ENCODE results near the gene MLC1.

The MLC1 gene

GRCh38 chr22:50058906-50059880 lies 26.0 kb downstream of the MLC1 start:
- no peak for DNase-seq (ENCODE audit: low read depth in 4 of 4, low spot score in 1 of 4)

DNA sequence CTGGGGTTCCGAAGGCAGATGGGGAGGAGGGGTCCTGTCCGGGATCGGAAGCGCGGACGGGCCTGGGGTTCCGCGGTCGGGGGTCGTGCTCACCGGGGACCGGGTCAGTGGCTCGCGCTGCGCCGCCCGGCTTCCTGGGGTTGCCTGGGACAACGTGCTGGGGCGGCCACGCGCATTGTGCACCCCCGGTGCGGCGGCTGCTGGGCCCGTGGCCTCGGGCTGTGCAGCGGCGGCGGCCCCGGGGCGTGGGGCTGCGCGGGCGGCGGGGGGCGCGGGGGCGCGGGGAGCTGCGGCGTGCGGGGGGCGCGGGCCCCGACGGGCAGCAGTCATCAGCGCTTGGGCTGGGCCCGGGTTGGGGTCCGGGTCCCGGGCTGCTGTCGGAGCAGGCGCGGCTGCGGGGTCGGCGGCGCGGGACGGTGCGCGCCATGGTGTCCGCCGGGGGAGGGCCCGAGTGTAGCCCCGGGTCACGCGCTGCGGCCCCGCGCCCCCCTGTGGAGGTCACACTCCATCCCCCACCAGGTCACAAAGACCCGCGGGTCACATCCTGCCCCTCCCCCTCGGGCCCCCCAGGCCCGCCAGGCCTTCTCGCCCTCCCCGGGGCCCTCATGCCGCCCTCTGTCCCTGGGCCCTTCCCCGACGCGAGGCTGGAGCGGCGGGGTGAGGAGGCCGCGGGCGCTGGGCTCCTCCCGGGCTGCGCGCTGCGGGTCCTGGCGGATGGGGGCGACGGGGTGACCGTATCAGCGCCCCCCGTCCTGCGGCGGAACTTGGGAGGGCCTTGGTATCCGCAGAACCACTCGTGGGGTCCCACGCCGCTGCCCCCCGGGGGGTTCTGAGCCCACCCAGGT lies 26.9 kb downstream of the MLC1 start, which contains the start of gene TTLL8:
Gene TTLL8 (minus strand): TSS at position 238 of the 845 bp plus-strand sequence.
- DNase-seq (ENCODE audit: low read depth in 4 of 4, low spot score in 1 of 4): no peak

- no peak for DNase-seq (ENCODE audit: low read depth in 4 of 4, low spot score in 1 of 4)
These were observed 27.8 kb downstream of the MLC1 start for GRCh38 chr22:50057278-50058060.

GRCh38 chr22:50056214-50056972 lies 28.8 kb downstream of the MLC1 start:
- DNase-seq (ENCODE audit: low read depth in 4 of 4, low spot score in 1 of 4): no peak

- DNase-seq (ENCODE audit: low read depth in 4 of 4, low spot score in 1 of 4): no peak
These were observed 31.4 kb downstream of the MLC1 start for GRCh38 chr22:50053861-50054260.

DNA sequence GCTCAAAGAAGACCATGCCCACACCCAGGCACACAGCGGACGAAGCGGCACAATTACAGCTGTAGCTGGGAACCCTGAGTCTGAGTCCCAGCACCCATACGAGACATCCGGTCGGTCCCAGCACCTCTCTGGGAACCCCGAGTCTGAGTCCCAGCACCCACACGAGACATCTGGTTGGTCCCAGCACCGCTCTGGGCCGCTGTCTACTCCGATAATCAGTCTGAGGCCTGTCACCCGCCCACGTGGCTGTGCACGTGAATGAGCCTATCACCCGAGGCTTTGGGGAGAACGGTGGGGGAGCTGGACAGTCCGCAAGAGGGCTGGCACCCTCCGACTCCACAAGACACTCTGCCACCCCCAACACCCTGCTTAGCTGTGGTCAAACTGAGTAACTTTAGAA lies 33.3 kb downstream of the MLC1 start:
- no peak for DNase-seq (ENCODE audit: low read depth in 4 of 4, low spot score in 1 of 4)

DNA sequence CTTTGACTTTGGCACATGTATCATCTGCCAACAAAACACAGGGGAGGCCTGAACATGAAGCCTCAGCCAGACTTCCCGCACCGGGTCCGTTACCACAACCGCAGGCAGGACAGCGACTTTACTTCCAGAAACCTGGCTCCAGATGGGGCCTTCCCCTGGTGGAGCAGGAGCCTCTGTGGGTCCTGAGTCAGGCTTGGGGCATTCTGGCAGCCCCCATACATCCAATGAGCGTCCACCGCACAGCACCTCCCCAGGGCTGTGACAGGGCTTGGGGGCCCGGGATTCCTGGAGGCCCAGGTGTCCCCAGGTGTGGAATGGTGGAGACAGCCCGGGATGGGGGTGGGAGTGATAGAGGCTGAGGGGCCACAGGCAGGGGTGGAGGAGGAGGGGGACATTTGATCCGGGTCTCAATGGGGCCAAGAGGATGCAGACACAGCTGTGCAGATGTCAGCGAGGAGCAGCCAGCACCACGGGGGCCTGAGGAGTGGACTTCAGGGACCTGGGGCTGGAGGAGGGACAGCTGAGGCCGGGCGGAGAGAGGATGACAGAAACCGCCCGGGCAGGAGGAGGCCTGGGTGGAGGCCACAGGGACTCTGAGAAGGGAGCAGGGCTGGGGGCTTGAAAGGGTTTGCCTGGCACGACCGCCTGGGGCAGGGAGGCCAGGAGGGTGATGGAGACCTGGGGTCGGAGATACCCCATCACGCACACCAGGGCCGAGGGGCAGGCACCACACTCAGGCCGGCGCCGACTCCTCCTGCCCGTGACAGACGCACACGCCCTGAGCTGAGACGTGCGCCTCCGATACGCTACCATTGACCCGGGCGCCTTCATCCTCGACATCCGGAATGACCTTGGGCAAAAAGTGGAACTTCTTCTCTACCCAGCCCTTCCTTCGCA lies 35.7 kb downstream of the MLC1 start:
- DNase-seq (ENCODE audit: low read depth in 4 of 4, low spot score in 1 of 4): no peak

GRCh38 chr22:50048836-50049235 lies 36.4 kb downstream of the MLC1 start:
- DNase-seq (ENCODE audit: low read depth in 4 of 4, low spot score in 1 of 4): no peak

DNA sequence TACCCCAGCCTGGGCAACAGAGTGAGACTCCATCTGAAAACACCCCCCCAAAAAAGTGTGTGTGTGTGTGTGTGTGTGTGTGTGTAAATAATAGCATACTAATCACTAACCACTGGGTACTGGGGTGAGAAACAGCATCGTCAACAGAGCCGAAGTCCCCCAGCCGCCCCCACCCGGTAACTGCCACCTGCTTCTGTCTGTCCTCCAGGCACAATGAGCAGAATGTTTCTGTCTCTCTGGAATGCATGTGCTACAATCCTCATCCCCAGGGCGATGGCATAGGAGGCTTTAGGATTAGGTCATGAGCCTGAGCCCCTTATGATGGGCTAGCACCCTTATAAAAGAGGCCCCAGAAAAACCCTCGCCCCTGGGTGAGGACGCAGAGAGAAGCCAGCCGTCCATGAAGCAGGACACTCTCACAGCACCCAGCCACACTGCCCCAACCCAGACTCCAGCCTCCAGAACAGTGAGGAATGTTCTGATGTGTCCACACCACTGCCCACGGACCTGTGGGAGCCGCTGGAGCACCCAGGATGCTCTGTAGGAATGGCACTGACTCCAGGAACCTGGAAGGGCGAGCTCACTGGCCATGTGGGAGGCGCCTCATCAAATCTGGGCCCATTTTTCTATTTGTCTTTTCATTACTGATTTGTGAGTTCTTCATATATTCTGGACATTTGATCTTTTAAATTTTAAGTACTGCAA lies 37.0 kb downstream of the MLC1 start:
- no peak for DNase-seq (ENCODE audit: low read depth in 4 of 4, low spot score in 1 of 4)

GRCh38 chr22:50047346-50047745 lies 37.9 kb downstream of the MLC1 start:
- DNase-seq (ENCODE audit: low read depth in 4 of 4, low spot score in 1 of 4): no peak

- DNase-seq (ENCODE audit: low read depth in 4 of 4, low spot score in 1 of 4): no peak
These were observed 38.6 kb downstream of the MLC1 start for GRCh38 chr22:50046481-50047245.

GRCh38 chr22:50046019-50046415 lies 39.2 kb downstream of the MLC1 start:
- DNase-seq (ENCODE audit: low read depth in 4 of 4, low spot score in 1 of 4): no peak

DNA sequence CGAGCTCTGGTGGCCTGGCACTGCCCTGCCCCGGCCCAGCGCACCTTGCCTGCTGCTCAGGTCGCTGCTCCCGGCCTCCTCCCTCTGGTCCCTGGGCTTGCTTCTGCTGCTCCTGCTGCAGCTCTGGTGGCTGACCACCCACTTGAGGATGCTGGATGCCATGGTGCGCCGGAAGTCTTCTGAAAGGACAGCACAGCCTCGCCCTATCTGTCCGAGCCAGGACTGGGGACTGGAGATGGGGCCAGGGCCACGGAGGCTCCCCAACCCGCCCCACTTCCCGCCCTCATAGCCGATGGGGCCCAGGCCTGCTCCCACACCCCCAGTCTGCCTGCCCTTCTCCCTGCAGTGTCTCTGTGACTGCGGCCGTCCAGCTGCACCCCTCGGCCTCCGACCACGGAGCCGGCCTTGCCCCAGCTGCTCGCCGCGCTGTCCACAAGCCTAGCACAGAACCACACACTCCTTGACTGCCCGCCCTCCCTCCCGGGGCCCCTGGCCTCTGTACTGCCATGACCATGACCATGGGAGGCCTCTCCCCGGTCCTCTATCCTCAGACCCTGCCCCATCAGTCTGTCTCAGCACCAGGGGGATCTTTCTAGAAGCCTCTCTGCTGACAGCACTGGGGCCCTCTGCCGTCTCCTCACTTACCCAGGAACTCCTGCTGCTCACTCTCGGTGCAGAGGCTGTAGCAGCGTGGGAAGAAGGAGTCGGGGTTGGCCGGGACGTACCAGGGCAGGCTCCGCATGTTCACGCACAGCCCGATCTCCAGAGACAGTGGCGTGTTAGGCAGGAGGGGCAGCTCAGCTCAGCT lies 39.8 kb downstream of the MLC1 start:
- no peak for DNase-seq (ENCODE audit: low read depth in 4 of 4, low spot score in 1 of 4)

DNA sequence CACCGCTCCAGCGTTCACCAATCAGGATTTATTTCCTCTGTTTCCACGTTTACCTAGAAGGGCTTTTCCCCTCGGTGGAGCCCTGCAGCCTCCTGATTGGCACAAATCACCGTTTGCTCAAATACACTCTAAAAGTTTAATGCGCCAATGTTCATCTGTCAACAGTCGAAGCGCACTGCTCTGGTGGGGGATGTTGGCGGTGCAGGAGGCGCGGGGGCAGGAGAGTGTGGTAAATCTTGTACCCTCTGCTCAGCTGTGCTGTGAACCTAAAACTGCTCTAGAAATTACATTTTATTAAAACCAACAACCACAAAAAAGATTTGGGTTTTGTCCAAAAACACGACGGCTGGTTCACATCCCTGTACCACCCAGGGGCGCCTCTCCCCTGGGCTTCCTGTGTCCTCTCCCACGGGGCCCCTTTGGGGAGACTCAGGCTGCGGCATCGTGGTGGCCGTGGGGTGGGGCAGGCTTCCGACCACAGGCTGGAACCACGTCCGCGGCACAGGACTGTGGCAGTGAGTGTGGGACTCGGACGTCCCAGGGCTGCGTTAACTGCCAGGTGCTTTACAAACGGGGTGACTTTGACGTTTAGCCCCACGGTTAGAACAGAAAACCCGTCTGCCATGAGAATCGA lies 40.6 kb downstream of the MLC1 start:
- DNase-seq (ENCODE audit: low read depth in 4 of 4, low spot score in 1 of 4): no peak

DNA sequence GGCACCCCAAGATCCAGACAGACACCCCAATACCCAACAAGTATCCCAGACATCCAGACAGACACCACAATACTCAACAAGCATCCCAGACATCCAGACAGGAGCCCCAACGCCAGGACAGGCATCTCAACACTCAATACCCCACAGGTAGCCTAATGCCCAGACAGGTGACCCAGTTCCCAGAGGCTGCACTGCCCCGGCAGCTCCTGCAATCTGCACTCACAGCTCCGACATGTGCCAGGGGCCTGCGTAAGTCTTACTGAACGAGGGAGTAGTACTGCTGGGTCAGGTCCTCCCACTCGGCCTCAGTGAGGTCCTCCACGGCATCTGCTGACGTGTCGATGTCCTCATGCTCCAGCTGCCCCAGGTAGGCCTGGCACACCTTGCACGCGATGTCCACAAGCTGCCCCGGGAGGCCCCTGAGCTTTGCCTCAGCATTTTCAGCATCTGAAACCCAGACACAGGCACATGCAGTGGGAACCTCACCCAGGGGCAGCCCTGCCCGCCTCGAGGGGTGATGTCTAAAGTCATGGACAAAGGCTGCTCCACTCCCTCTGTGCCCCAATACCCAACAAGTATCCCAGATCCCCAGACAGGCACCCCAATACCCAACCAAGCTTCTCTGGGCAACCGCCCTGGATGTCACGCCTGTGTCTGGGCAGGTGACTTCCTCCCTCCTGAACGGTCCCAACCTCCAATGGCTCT lies 43.7 kb downstream of the MLC1 start:
- no peak for DNase-seq (ENCODE audit: low read depth in 4 of 4, low spot score in 1 of 4)

DNA sequence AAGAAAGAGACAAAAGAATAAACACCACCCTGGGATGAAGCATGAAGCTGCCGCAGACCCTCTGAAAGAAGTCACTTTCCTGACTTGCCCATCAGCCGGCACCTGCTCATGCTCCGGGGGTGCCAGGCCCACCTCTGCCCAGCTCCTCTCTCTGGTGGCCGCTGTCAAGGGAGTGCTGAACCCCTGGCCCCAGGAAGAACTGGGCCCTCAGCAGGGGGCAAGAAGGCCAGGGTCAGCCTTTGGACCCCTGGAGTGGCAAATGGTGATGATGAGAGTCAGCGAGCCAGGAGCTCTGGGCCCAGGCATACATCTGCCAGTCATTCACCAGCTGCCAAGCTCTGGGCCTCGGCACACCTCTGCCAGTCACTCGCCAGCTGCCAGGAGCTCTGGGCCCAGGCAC lies 44.5 kb downstream of the MLC1 start:
- no peak for DNase-seq (ENCODE audit: low read depth in 4 of 4, low spot score in 1 of 4)

All from stimulated activated CD4-positive, alpha-beta T cell treated with anti-CD3 and anti-CD28 coated beads, Interleukin-1b, Interleukin-23, amount 100 ng/mL, for 24 hours (primary cell).